WTC11 (cell line): ENCODE measurements around the gene ETV7. TPM values are rescaled to one million over a fixed set of nuclear protein-coding genes. Genes with fewer than 3 reads are reported as not detected.

ENCODE experiments used
- ATAC-seq: fragments of 200-7000 bp; cut with Tn5 transposase; 2 replicates; pipeline ENCODE4 v1.10.0; 2021; ENCODE audit warnings: mild to moderate bottlenecking, moderate library complexity
- CTCF ChIA-PET: fragments of 300-600 bp; sonication (Branson Sonifier 250); formaldehyde crosslinking; loops from one replicate; lab custom pipeline; 2021; ENCODE audit warnings: antibody characterized with exemption; lab: Charles Lee
- POLR2A ChIA-PET: fragments of 350-600 bp; sonication (Branson Sonifier 250); formaldehyde crosslinking; loops from one replicate; lab custom pipeline; 2021; ENCODE audit warnings: antibody characterized with exemption; lab: Charles Lee
- DNase-seq: peaks from one replicate; pipeline ENCODE4 v3.0.0; 2021; ENCODE audit warnings: low spot score
- H3K27ac Mint-ChIP-seq: 2 replicates; pipeline ENCODE4 v1.8.0; 2021; ENCODE audit warnings: mixed read lengths
- H3K27me3 Mint-ChIP-seq: 2 replicates; pipeline ENCODE4 v1.8.0; 2021; ENCODE audit warnings: low read depth, mild to moderate bottlenecking, moderate library complexity, mixed read lengths
- H3K36me3 Mint-ChIP-seq: 2 replicates; pipeline ENCODE4 v1.8.0; 2021; ENCODE audit warnings: mixed read lengths
- H3K4me1 Mint-ChIP-seq: 2 replicates; pipeline ENCODE4 v1.8.0; 2022; ENCODE audit warnings: mixed read lengths
- H3K4me3 Mint-ChIP-seq: 2 replicates; pipeline ENCODE4 v1.8.0; 2021; ENCODE audit warnings: mild to moderate bottlenecking, moderate library complexity, mixed read lengths
- H3K9me3 Mint-ChIP-seq: 2 replicates; pipeline ENCODE4 v1.8.0; 2021; ENCODE audit warnings: mixed read lengths
- ATF1 ChIP-seq: sonication (generic); formaldehyde crosslinking; IDR thresholded peaks from 2 replicates; pipeline ENCODE4 v1.8.1; 2023; ENCODE audit warnings: mild to moderate bottlenecking, moderate library complexity, missing genetic modification reagents
- ATF3 ChIP-seq: sonication (generic); formaldehyde crosslinking; conservative IDR thresholded peaks from 2 replicates; pipeline ENCODE4 v1.8.1; 2022; ENCODE audit warnings: mild to moderate bottlenecking, missing genetic modification reagents
- CREB1 ChIP-seq: sonication (generic); formaldehyde crosslinking; IDR thresholded peaks from 2 replicates; pipeline ENCODE4 v1.8.0; 2023; ENCODE audit warnings: mild to moderate bottlenecking, missing genetic modification reagents
- CTCF ChIP-seq: fragments of 200-600 bp; IDR thresholded peaks from 2 replicates; pipeline ENCODE4 v1.8.0; 2022; ENCODE audit warnings: antibody characterized with exemption
- E2F1 ChIP-seq: sonication (generic); formaldehyde crosslinking; IDR thresholded peaks from 2 replicates; pipeline ENCODE4 v1.8.0; 2022; ENCODE audit warnings: mild to moderate bottlenecking, missing genetic modification reagents
- ELF4 ChIP-seq: sonication (generic); formaldehyde crosslinking; IDR thresholded peaks from 2 replicates; pipeline ENCODE4 v1.8.1; 2022; ENCODE audit warnings: low read depth, mild to moderate bottlenecking, moderate library complexity, missing genetic modification reagents
- ESRRA ChIP-seq: sonication (generic); formaldehyde crosslinking; IDR thresholded peaks from 2 replicates; pipeline ENCODE4 v1.8.1; 2022; ENCODE audit warnings: mild to moderate bottlenecking, missing genetic modification reagents, borderline replicate concordance
- GRHL2 ChIP-seq: fragments of 250-450 bp; sonication (Bioruptor Pico); IDR thresholded peaks from 2 replicates; pipeline ENCODE4 v1.8.0; 2022; ENCODE audit warnings: mild to moderate bottlenecking, moderate library complexity; ENCODE audit not compliant: insufficient replicate concordance, severe bottlenecking
- HMGXB4 ChIP-seq: sonication (generic); formaldehyde crosslinking; IDR thresholded peaks from 2 replicates; pipeline ENCODE4 v1.8.1; 2023; ENCODE audit warnings: mild to moderate bottlenecking, moderate library complexity, missing genetic modification reagents
- JUN ChIP-seq: sonication (generic); formaldehyde crosslinking; IDR thresholded peaks from 2 replicates; pipeline ENCODE4 v1.8.0; 2023; ENCODE audit warnings: mild to moderate bottlenecking, missing genetic modification reagents
- NR2C2 ChIP-seq: sonication (generic); formaldehyde crosslinking; IDR thresholded peaks from 2 replicates; pipeline ENCODE4 v1.8.0; 2022; ENCODE audit warnings: mild to moderate bottlenecking, missing genetic modification reagents
- PREB ChIP-seq: sonication (generic); formaldehyde crosslinking; IDR thresholded peaks from 2 replicates; pipeline ENCODE4 v1.8.1; 2022; ENCODE audit warnings: mild to moderate bottlenecking, missing genetic modification reagents, moderate library complexity, borderline replicate concordance
- RELA ChIP-seq: sonication (generic); formaldehyde crosslinking; IDR thresholded peaks from 2 replicates; pipeline ENCODE4 v1.8.1; 2022; ENCODE audit warnings: missing genetic modification reagents, mild to moderate bottlenecking, borderline replicate concordance
- RORB ChIP-seq: fragments of 250-450 bp; sonication (Bioruptor Pico); IDR thresholded peaks from 2 replicates; pipeline ENCODE4 v1.9.0; 2021; ENCODE audit warnings: mild to moderate bottlenecking
- TCF7 ChIP-seq: sonication (generic); formaldehyde crosslinking; IDR thresholded peaks from 2 replicates; pipeline ENCODE4 v1.8.0; 2022; ENCODE audit warnings: mild to moderate bottlenecking, low read depth, missing genetic modification reagents, moderate library complexity
- ZNF121 ChIP-seq: sonication (generic); formaldehyde crosslinking; IDR thresholded peaks from 2 replicates; pipeline ENCODE4 v1.8.0; 2023; ENCODE audit warnings: missing genetic modification reagents
- ZNF263 ChIP-seq: sonication (generic); formaldehyde crosslinking; IDR thresholded peaks from 2 replicates; pipeline ENCODE4 v1.8.1; 2022; ENCODE audit warnings: low read depth, mild to moderate bottlenecking, moderate library complexity, missing genetic modification reagents
- ZNF512 ChIP-seq: sonication (generic); formaldehyde crosslinking; IDR thresholded peaks from 2 replicates; pipeline ENCODE4 v1.8.1; 2022; ENCODE audit warnings: missing genetic modification reagents, borderline replicate concordance
- ZNF671 ChIP-seq: fragments of 250-450 bp; sonication (Bioruptor Pico); IDR thresholded peaks from 2 replicates; pipeline ENCODE4 v1.8.0; 2021; ENCODE audit warnings: mild to moderate bottlenecking
- ZSCAN18 ChIP-seq: fragments of 250-450 bp; sonication (Bioruptor Pico); IDR thresholded peaks from 2 replicates; pipeline ENCODE4 v2.1.2; 2022; ENCODE audit warnings: mild to moderate bottlenecking, moderate library complexity
- total RNA-seq: library from RNA; stranded (reverse); gene quantifications from 3 replicates; pipeline ENCODE4 v1.2.3, GENCODE V29; 2021

ETV7 gene
- total RNA-seq, 1 experiment from 2014 or later, result 0.68 TPM

GRCh38 chr6:36349240-36349639 lies 38.2 kb downstream of the ETV7 start (continued):
- TF ChIP-seq ZNF512 (CRISPR knock-in tag) (no peak), ZNF263 (CRISPR knock-in tag) (no peak), CTCF (no peak)

GRCh38 chr6:36347621-36348020 lies 39.8 kb downstream of the ETV7 start:
- Mint-ChIP-seq H3K4me3 (no peak overlapping the region), H3K27ac (no peak overlapping the region; the same call in 1 of the 2 replicates), H3K9me3 (peaks cover 3% of the 10 kb centered on the region), H3K27me3 (peaks cover under 1% of the 10 kb centered on the region; the same call in 1 of the 2 replicates), H3K4me1 (peaks cover 12% of the 10 kb centered on the region), H3K36me3 (no peaks in the 10 kb centered on the region)
- no peak for TF ChIP-seq ATF3 (CRISPR knock-in tag)
- no peak for TF ChIP-seq RELA (CRISPR knock-in tag)
- no peak for TF ChIP-seq TCF7 (CRISPR knock-in tag)
- TF ChIP-seq CREB1 (CRISPR knock-in tag), result no peak
- TF ChIP-seq ELF4, result no peak
- no peak for TF ChIP-seq PREB (CRISPR knock-in tag)
- no peak for TF ChIP-seq HMGXB4
- TF ChIP-seq ZNF671 (CRISPR knock-in tag), result no peak
- no peak for TF ChIP-seq ZNF121 (CRISPR knock-in tag)
- no peak for TF ChIP-seq E2F1 (CRISPR knock-in tag)
- no peak for TF ChIP-seq GRHL2 (CRISPR knock-in tag)
- TF ChIP-seq NR2C2 (CRISPR knock-in tag), result no peak
- no peak for TF ChIP-seq JUN (CRISPR knock-in tag)
- no peak for TF ChIP-seq RORB
- no peak for TF ChIP-seq ATF1 (CRISPR knock-in tag)
- TF ChIP-seq ESRRA (CRISPR knock-in tag), result no peak
- no peak for TF ChIP-seq ZSCAN18
- no peak for ATAC-seq
- CTCF ChIA-PET, result interaction anchor here (1.6 kb wide), 1 partner anchor 45 kb away, joined by 5 read pairs; no protein-coding TSS in a partner anchor
- DNase-seq, result no peak
- POLR2A ChIA-PET, result no interaction called here
